ENCODE data around the gene PGGHG.
"Not testable (repeated sequence)": the region's sequence is repeated elsewhere in the genome, so short reads cannot be mapped to it uniquely, and the experiment has no call there.

PGGHG gene

GRCh38 chr11:315516-315994 lies 26.6 kb downstream of the PGGHG start:
- Histone ChIP-seq H3K9ac (ENCODE audit: low read depth, low read length, poor library complexity, severe bottlenecking) (peak overlapping the region; percentile 100), H3K27me3 (ENCODE audit: insufficient read depth, low read length, poor library complexity, severe bottlenecking) (peaks cover 32% of the 10 kb centered on the region), H4K20me1 (ENCODE audit: insufficient read depth, low read length, poor library complexity, severe bottlenecking) (peaks cover 41% of the 10 kb centered on the region), H3K4me2 (ENCODE audit: low read depth, low read length, poor library complexity, severe bottlenecking) (peak overlapping the region; percentile 93), H3K79me2 (ENCODE audit: insufficient read depth, low read length) (peaks cover 75% of the 10 kb centered on the region), H3K9me2 (replicated peaks; ENCODE audit: low read depth, low read length) (no peaks in the 10 kb centered on the region), H3F3A (ENCODE audit: low read depth) (peaks cover 16% of the 10 kb centered on the region; the same call in 1 of the 2 replicates), H2AFZ (ENCODE audit: low read length) (no peak overlapping the region), H3K4me3 (ENCODE audit: low read length, poor library complexity, severe bottlenecking) (peak overlapping the region; percentile 100), H3K36me3 (ENCODE audit: insufficient read depth, low read length) (peaks cover 30% of the 10 kb centered on the region), H3K9me3 (ENCODE audit: insufficient read depth, low read depth, low read length) (no peaks in the 10 kb centered on the region), H3K4me1 (ENCODE audit: insufficient read depth, low read length, poor library complexity, severe bottlenecking) (peaks cover 35% of the 10 kb centered on the region)
- no peak for TF ChIP-seq CTCF (conservative IDR thresholded peaks at IDR 0.05; ENCODE audit: low read length)
- TF ChIP-seq EZH2phosphoT487 (IDR thresholded peaks at IDR 0.05; ENCODE audit: borderline replicate concordance) = no peak

DNA sequence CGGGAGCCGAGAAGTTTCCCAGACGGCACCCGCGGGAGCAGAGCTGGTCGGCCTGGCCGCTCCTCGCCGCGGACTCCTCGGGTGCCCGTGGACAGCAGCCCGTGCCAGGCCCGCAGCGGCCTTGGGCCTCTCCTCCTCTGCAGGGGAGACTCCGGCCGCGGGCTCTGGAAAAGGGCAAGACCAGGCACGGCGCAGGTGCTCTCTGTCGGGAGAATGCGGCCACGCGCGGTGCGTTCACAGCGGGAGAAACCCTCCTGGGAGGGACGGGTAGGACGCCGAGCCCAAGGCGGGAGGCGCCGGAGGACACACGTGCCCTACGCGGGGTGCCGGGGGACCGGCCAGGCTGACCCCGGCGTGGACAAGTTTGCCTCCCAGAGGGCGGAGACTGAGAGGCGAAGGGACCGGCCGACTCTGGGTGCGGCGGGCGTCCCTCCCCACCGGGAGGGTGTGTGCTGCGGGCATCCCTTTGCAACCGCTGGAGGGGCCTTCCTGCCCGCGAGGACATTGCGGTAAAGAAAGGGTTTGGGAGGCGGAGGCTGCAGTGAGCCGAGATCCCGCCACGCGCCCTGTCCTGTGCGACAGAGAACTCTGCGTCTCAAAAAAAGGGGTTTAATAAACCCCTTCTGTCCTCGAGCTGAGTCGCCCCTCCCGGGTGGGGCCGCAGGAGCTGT lies 27.2 kb downstream of the PGGHG start:
- Histone ChIP-seq H3K9ac (ENCODE audit: low read depth, low read length, poor library complexity, severe bottlenecking) (peak overlapping the region; percentile 100), H3K4me2 (ENCODE audit: low read depth, low read length, poor library complexity, severe bottlenecking) (peak overlapping the region; percentile 93), H3K79me2 (ENCODE audit: insufficient read depth, low read length) (peaks cover 75% of the 10 kb centered on the region), H3F3A (ENCODE audit: low read depth) (peaks cover 16% of the 10 kb centered on the region; the same call in 1 of the 2 replicates), H3K4me3 (ENCODE audit: low read length, poor library complexity, severe bottlenecking) (peak overlapping the region; percentile 100), H3K4me1 (ENCODE audit: insufficient read depth, low read length, poor library complexity, severe bottlenecking) (peaks cover 36% of the 10 kb centered on the region), H3K36me3 (ENCODE audit: insufficient read depth, low read length) (peaks cover 30% of the 10 kb centered on the region), H4K20me1 (ENCODE audit: insufficient read depth, low read length, poor library complexity, severe bottlenecking) (peaks cover 41% of the 10 kb centered on the region), H3K27me3 (ENCODE audit: insufficient read depth, low read length, poor library complexity, severe bottlenecking) (peaks cover 32% of the 10 kb centered on the region), H3K9me2 (replicated peaks; ENCODE audit: low read depth, low read length) (no peaks in the 10 kb centered on the region), H2AFZ (ENCODE audit: low read length) (no peak overlapping the region), H3K9me3 (ENCODE audit: insufficient read depth, low read depth, low read length) (no peaks in the 10 kb centered on the region)
- no peak for TF ChIP-seq CTCF (conservative IDR thresholded peaks at IDR 0.05; ENCODE audit: low read length)

GRCh38 chr11:316891-317301 lies 28.0 kb downstream of the PGGHG start:
- peaks cover 30% of the 10 kb centered on the region for H3K36me3 ChIP-seq (ENCODE audit: insufficient read depth, low read length)
- peak overlapping the region; percentile 100 for H3K9ac ChIP-seq (ENCODE audit: low read depth, low read length, poor library complexity, severe bottlenecking)
- H3K4me2 ChIP-seq (ENCODE audit: low read depth, low read length, poor library complexity, severe bottlenecking) = peak overlapping the region; percentile 93
- peak overlapping the region; percentile 100 for H3K4me3 ChIP-seq (ENCODE audit: low read length, poor library complexity, severe bottlenecking)
- no peaks in the 10 kb centered on the region for H3K9me2 ChIP-seq (replicated peaks; ENCODE audit: low read depth, low read length)
- peaks cover 16% of the 10 kb centered on the region; the same call in 1 of the 2 replicates for H3F3A ChIP-seq (ENCODE audit: low read depth)
- no peak overlapping the region for H2AFZ ChIP-seq (ENCODE audit: low read length)
- no peaks in the 10 kb centered on the region for H3K9me3 ChIP-seq (ENCODE audit: insufficient read depth, low read depth, low read length)
- peaks cover 32% of the 10 kb centered on the region for H3K27me3 ChIP-seq (ENCODE audit: insufficient read depth, low read length, poor library complexity, severe bottlenecking)
- peaks cover 70% of the 10 kb centered on the region for H3K79me2 ChIP-seq (ENCODE audit: insufficient read depth, low read length)
- peaks cover 33% of the 10 kb centered on the region for H3K4me1 ChIP-seq (ENCODE audit: insufficient read depth, low read length, poor library complexity, severe bottlenecking)
- H4K20me1 ChIP-seq (ENCODE audit: insufficient read depth, low read length, poor library complexity, severe bottlenecking) = peaks cover 41% of the 10 kb centered on the region
- no peak for TF ChIP-seq EZH2phosphoT487 (IDR thresholded peaks at IDR 0.05; ENCODE audit: borderline replicate concordance)
- no peak for TF ChIP-seq CTCF (conservative IDR thresholded peaks at IDR 0.05; ENCODE audit: low read length)

GRCh38 chr11:317668-318404 lies 28.9 kb downstream of the PGGHG start:
- Histone ChIP-seq H3K4me2 (ENCODE audit: low read depth, low read length, poor library complexity, severe bottlenecking) (peak overlapping the region; percentile 93), H3F3A (ENCODE audit: low read depth) (peaks cover 16% of the 10 kb centered on the region; the same call in 1 of the 2 replicates), H3K4me3 (ENCODE audit: low read length, poor library complexity, severe bottlenecking) (peak overlapping the region; percentile 100), H3K36me3 (ENCODE audit: insufficient read depth, low read length) (peaks cover 30% of the 10 kb centered on the region), H3K79me2 (ENCODE audit: insufficient read depth, low read length) (peaks cover 61% of the 10 kb centered on the region), H3K27me3 (ENCODE audit: insufficient read depth, low read length, poor library complexity, severe bottlenecking) (peaks cover 32% of the 10 kb centered on the region), H4K20me1 (ENCODE audit: insufficient read depth, low read length, poor library complexity, severe bottlenecking) (peaks cover 39% of the 10 kb centered on the region), H3K9ac (ENCODE audit: low read depth, low read length, poor library complexity, severe bottlenecking) (peak overlapping the region; percentile 100), H3K4me1 (ENCODE audit: insufficient read depth, low read length, poor library complexity, severe bottlenecking) (peaks cover 24% of the 10 kb centered on the region)
- H3K9me2 ChIP-seq (replicated peaks; ENCODE audit: low read depth, low read length); H2AFZ ChIP-seq (ENCODE audit: low read length); H3K9me3 ChIP-seq (ENCODE audit: insufficient read depth, low read depth, low read length): not testable (repeated sequence)
